Measurements from ENCODE around the gene MYOC.

MYOC gene

DNA sequence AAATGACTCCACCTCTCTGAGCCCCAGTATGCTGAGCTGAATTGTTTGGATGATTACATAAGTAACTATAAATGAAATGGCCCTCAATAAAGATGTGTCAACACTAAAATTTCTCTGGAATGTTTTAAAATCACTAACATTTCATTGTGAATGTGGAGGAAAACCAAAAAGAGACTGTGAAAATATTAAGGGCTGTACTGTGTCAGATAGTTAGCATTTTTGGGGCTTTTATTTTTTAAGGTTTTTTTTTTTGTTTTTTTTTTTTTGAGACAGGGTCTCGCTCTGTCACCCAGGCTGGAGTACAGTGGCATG, 6.3 kb downstream of the MYOC start:
- TF ChIP-seq, protein P1, sequence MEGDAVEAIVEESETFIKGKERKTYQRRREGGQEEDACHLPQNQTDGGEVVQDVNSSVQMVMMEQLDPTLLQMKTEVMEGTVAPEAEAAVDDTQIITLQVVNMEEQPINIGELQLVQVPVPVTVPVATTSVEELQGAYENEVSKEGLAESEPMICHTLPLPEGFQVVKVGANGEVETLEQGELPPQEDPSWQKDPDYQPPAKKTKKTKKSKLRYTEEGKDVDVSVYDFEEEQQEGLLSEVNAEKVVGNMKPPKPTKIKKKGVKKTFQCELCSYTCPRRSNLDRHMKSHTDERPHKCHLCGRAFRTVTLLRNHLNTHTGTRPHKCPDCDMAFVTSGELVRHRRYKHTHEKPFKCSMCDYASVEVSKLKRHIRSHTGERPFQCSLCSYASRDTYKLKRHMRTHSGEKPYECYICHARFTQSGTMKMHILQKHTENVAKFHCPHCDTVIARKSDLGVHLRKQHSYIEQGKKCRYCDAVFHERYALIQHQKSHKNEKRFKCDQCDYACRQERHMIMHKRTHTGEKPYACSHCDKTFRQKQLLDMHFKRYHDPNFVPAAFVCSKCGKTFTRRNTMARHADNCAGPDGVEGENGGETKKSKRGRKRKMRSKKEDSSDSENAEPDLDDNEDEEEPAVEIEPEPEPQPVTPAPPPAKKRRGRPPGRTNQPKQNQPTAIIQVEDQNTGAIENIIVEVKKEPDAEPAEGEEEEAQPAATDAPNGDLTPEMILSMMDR (IDR thresholded peaks at IDR 0.05; ENCODE audit: insufficient read depth, low read depth, low read length, missing control alignments), result no peak
- no peak overlapping the region for H3K4me3 ChIP-seq (ENCODE audit: low read length)
- DNase-seq (ENCODE audit: low read depth), result no peak

DNA sequence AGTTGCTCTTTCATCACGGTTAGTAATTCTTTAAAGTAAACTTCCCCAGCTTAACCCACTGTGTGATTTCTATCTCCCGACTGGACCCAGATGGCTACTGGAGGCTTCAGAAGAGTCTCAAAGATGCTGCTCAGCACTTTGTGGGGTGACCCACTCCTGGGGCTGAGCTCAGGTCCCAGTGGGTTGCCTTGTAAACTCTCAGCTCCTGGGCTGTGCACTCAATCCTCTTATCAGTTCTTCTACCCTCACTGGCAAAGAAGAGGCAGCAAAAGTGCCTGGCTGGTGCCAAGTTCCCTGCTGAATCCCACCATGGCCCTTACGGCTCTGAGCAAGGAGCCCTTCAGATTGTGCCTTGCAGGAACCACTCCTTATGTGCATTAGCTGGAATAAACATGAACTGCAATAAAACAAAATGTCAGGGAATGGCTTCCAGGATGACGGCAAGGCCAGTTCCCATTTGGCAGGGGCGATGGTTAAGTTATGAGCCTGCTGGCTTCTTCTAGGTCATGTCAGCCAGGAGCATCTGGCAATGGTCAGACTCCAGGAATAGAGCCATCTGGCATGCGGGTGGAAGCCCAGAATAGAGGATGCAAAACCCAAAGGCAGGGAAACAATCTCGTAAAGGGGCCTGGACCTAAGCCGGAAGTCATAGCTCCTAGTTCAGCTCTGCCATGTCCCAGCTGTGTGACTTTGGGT, 6.8 kb downstream of the MYOC start:
- H3K4me3 ChIP-seq (ENCODE audit: low read length), result no peak overlapping the region
- TF ChIP-seq, protein P1 (IDR thresholded peaks at IDR 0.05; ENCODE audit: insufficient read depth, low read depth, low read length, missing control alignments), result no peak
- no peak for DNase-seq (ENCODE audit: low read depth)

DNA sequence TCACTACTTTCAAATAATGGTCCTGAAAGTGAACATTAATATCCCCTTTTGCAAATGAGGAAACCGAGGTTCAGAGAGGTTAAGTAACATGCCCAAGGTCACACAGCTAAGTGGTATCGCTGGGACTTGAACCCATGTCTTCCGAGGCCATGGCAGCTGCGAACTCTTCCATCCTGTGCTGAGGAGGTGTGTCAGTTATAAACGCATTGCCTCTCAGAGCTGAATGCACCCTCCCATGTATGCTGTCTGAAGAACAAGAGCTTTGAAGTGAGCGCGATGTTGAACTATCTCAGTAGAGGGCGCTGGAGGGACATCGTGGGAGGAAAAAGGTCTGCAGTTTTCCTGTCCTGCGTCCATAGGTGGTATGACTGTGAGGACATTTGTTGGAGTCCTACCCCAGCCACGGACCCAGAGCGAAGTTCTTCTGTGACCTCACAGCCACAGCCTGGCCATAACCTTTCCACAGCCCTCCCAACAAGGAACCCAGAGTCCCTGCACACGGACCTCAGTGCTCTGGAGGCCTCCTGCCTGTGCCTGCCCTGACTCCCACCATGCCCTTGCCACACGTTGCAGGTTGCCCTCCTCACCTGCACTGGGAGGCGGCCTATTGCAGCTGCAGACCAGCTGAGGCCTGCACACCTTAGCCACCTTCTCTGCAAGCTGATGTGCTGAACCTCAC, 7.5 kb downstream of the MYOC start:
- TF ChIP-seq, protein P1 (IDR thresholded peaks at IDR 0.05; ENCODE audit: insufficient read depth, low read depth, low read length, missing control alignments), result peak; percentile 91
- H3K4me3 ChIP-seq (ENCODE audit: low read length), result no peak overlapping the region
- peak; percentile 84 for DNase-seq (ENCODE audit: low read depth)

DNA sequence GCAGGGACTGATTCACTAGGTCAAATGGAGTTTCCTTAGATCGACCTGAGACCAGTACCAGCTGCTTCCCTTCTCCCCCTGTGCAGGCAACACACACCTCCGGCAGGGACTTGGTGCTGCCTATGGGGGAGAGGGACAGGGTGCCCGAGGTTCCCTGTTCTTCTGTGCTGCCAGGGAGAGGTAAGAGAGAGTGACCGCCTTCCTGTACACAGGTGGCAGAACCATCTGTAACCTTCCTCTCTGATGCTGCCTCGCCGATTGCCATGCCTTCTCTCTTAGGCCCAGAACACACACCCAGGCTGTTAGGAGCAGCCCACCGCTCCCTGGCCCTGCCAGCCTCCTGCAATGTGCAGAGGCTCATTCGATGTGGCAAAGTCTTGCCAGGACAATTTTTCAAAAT, 9.3 kb downstream of the MYOC start:
- DNase-seq (ENCODE audit: low read depth), result no peak
- no peak overlapping the region for H3K4me3 ChIP-seq (ENCODE audit: low read length)
- TF ChIP-seq, protein P1 (IDR thresholded peaks at IDR 0.05; ENCODE audit: insufficient read depth, low read depth, low read length, missing control alignments), result no peak

DNA sequence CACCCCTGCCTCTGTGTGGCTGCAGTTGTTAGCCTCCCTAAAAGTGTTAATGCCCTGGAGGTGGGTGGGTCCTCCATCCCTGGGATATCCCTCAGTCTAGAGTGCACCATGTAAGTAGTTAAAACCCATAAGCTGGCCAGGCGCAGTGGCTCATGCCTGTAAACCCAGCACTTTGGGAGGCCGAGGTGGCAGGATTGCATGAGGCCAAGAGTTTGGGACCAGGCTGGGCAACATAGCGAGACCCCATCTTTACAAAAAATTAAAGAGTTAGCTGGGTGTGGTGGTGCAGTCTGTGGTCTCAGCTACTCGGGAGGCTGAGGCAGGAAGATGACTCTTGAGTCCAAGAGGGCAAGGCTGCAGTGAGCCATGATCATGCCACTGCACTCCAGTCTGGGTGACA, 10.3 kb downstream of the MYOC start:
- H3K4me3 ChIP-seq (ENCODE audit: low read length), result no peak overlapping the region
- no peak for DNase-seq (ENCODE audit: low read depth)
- TF ChIP-seq, protein P1 (IDR thresholded peaks at IDR 0.05; ENCODE audit: insufficient read depth, low read depth, low read length, missing control alignments), result no peak

DNA sequence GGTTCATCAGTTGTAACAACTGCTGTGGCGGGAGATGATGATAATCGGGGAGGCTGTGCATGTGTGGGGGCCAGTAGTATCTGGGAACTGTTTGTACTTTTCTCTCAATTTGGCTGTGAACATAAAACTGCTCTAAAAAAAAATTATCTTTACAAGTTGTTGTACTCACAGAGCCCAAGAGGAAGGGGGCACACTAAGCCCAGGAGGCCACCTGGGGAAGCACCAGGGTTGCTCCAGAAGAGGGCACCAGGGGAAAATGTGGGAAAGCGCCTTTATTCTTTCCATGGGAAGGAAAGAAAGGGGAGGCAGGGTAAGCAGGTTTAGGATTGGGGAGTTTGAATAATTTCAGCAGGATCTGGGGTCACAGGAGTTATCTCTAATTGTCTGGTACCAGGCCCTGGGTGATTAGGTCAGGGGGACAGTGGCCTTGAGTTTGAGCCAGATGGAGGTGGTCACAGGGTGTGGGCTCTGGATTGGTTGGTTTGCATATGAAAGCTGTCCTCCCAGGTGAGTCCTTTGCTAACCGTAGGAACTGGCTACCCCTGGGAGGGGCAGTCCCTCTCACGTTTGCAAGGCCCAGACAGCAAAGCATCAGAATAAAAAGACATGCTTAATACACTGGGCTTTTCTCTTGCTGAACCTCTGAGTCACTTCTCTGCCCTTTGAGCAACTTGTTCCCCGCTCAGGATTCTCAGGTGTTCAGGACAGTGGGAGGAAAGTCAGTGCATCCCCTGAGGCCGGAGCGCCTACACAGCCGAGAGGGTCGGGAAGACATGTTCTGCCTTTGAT, 11.2 kb downstream of the MYOC start:
- peak; percentile 14 for DNase-seq (ENCODE audit: low read depth)
- H3K4me3 ChIP-seq (ENCODE audit: low read length), result no peak overlapping the region
- TF ChIP-seq, protein P1 (IDR thresholded peaks at IDR 0.05; ENCODE audit: insufficient read depth, low read depth, low read length, missing control alignments), result no peak
